Measurements from ENCODE around the gene RLF.

GRCh38 chr1:40226192-40226591, 65.0 kb downstream of the RLF start:
- TF ChIP-seq CTCF (IDR thresholded peaks at IDR 0.05; ENCODE audit: borderline replicate concordance, extremely low read depth, low read length, poor library complexity, severe bottlenecking), result no peak
- no peak for TF ChIP-seq EZH2 (IDR thresholded peaks at IDR 0.05; ENCODE audit: borderline replicate concordance, low read depth, low read length, severe bottlenecking)

Measured in DND-41 (cell line).